Stimulated activated CD4-positive, alpha-beta T cell treated with anti-CD3 and anti-CD28 coated beads, Interleukin-1b, Interleukin-23, amount 100 ng/mL, for 4 hours (primary cell): Measurements from ENCODE around the gene GUCA1C.
A peak's percentile ranks its signal among the peaks of the same experiment; 100 is the strongest.

Source experiments
- DNase-seq, 2 donors: peaks; one replicate each; pipeline ENCODE4 v3.0.0-alpha.2; 2020; ENCODE audit warnings: low read depth in 2 of 2

The GUCA1C gene, protein sequence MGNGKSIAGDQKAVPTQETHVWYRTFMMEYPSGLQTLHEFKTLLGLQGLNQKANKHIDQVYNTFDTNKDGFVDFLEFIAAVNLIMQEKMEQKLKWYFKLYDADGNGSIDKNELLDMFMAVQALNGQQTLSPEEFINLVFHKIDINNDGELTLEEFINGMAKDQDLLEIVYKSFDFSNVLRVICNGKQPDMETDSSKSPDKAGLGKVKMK

DNA sequence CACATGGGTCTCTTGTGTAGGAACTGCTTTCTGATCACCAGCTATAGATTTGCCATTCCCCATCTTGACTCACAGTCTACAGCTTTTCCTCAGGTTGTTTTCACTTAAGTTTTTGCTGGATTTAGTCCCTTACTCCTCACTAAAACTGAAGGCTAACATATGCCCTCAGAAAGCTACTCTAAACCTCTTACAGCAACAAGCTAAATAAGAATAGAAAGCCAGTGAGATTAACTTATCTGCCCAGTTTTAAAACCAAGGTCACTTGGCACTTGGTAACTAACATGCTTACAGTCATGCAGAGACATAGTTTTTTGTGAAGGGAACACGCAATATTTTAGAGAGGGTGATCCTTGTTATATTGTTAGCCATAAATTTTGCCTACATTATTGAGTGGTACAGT is at the start of gene GUCA1C:
Gene GUCA1C, minus strand, starts transcription at position 180 of the 400 bp plus-strand sequence. Its CDS starts 117 bp downstream, at position 63.
- no peak for DNase-seq

DNA sequence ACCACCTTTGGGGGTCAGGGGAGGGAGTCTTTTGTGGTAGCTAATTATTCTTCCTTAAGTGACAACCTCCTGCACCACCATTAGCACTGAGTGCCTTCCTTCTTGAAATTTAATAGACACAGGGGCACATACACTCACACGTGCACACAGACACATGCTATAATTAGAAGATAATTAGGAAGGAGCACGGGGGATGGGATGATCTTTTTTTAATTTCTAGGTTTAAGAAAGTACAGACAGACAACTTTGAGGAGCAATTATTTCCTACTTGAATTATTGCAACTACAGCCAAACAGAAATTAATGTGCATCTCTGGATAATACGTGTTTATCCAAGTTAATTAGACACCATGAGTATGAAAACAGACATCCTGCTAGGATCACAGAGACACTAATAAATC is 44.8 kb upstream of the GUCA1C start:
- no peak for DNase-seq

DNA sequence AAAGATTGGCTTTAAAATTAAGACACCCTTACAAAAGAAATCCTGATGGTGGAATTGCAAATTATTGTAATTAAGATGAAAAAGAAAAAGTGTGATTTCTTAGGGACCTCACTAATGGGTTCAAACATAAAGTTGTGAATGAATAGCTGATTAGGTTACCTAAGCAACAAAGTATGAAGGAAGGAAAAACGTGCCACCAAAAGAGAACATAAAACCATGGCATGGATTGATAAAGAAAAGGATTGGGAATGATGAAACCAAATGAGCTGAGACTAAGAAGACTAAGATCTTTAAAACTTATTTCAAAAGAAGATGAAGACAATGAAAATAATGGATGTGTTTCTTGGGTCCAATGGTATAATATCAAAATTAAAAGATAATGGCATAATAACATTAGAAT is 32.2 kb upstream of the GUCA1C start:
- no peak for DNase-seq

DNA sequence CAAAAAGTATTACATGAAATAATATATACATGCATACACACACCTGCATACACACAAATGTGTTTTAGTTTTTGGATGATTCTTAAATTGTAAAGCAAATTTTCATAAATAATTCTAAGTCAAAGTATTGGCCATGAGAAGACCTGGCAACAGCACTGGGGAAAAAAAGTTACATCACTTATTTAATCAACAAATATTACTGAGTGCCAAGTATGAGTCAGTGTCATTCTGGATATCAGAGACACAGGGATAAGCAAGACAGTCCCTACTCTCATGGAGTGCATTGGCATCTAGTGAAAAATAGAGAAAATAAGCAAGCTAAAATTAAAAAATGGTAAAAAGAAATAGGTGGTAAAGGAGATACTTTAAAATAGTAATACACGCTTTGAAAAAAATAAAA is 29.4 kb upstream of the GUCA1C start:
- no peak for DNase-seq

DNA sequence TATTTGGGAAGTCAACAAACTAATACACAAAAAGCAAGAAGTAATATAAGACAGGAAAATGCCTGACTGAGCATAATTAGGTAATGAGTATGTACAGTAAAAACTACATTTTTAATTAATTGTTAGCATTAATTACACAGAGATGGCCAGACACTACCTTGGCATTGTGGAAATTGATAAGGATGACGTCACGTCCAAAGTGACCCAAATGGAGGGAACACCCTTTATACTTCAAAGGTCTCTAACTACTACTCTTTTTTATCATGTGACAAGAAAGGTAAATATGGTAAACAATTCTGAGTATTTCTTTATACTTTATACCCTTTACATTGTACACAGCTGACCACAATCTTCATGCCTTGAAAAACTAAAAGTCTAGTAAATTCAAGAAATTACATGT is 22.4 kb upstream of the GUCA1C start:
- DNase-seq = no peak

DNA sequence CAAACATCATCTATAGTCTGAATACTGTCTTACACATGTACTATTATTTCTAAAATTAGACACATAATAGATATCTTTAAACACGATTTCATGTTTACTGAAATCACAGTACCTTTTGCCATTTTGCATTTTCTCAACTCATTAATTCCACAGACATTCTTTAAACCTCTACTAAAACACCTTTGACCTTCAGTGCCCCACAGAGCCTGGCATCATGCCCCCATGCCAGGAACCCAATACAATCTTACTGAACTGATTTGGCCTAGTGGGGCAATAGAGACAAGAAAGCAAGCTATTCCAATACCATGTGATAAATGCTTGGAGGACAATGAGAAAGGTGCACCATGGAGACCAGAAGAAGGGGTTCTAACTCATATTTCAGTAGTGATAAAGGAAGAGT is 19.3 kb upstream of the GUCA1C start:
- DNase-seq = no peak

DNA sequence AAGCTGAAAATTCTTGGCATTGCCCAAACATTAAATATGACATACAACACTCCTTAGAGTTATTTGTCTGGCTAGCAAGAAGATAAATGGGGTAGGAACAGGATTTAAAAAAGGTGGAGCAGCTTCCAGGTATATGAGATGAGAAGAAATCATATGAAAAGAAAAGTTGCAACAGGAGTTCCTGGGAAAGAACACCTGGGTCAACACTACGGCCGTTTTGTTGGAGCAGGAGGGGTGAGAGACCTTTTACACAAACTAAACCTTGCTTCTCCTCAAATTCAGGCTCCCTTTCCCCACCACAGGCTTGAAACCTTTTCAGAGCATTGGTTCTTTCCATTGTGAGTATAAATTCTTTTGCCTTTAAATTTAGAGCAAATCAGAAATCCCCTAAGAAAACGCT is 18.8 kb upstream of the GUCA1C start:
- no peak for DNase-seq

DNA sequence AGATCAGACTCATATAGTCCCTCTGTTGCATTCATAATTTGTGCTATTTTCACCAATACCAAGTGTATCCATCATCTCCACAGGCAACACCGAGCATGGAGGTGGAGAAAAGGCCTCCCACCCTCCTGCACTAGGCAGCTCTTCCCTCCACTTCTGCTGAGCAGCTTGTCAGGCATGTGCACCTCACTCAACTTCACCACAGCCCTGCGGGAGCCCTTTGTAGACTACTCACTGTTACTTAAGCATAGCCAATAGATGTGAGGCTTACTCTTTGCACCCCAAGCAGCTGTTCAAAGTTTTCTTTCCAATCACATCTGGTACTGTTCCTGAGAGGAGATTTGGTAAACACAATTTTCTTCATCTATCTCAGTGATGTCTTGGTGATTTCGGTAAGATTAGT is 16.9 kb upstream of the GUCA1C start:
- DNase-seq = no peak

DNA sequence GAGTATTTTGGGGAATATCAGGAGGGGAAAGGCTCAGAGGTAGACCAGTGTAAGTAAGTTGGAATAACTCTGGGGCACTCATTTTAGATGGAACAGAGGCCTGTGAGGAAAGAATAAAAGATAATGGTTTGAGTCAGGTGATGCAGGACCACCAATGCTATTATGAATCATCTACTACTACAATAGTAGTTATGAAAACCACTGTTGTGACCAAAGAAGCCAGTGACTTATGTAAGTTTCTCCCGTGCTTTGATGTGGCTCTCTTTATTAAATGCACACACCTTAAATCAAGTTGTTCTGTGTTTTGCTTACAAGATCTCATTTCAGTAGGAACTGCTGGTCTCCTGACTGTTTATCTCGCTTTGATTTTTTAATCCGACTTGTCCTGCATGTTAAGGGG is 13.1 kb upstream of the GUCA1C start:
- DNase-seq = no peak

DNA sequence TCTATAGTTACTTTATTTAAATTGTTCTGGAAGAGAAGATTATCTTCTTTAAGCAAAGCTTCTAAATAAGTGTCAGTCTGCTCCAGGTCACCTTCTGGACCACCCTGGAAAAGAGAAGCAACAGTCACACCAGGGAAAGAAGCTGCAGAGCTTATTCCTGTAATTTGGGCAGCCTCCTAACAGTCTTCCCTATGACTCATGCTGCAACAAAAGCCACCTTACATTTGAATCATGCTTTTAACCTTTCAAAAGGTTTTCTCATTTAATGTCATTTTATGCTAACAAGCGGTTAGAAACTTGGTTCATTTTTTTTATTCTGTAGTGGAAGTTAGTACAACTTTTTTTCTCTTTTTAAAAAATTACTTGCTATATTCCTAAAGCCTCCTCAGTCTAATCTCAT is 5.3 kb upstream of the GUCA1C start:
- DNase-seq = no peak

DNA sequence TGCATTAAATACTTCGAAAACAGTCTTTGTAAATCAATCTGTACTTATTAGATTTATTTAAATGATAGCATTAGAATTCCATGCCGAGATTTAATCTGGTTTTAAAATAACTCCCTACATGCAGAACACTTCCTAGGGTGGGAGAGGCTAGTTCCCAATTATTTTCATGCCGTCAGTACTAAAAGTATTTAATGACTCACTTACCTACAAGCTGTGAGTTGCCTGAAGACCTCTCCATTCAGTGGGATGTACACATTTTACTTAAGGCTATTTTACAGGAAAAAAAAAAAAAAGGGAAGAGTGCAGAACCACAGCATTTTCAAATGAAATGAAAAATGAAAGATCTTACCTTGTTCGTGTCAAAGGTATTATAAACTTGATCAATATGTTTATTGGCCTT is 469 bp downstream of the GUCA1C start:
- DNase-seq = no peak

DNA sequence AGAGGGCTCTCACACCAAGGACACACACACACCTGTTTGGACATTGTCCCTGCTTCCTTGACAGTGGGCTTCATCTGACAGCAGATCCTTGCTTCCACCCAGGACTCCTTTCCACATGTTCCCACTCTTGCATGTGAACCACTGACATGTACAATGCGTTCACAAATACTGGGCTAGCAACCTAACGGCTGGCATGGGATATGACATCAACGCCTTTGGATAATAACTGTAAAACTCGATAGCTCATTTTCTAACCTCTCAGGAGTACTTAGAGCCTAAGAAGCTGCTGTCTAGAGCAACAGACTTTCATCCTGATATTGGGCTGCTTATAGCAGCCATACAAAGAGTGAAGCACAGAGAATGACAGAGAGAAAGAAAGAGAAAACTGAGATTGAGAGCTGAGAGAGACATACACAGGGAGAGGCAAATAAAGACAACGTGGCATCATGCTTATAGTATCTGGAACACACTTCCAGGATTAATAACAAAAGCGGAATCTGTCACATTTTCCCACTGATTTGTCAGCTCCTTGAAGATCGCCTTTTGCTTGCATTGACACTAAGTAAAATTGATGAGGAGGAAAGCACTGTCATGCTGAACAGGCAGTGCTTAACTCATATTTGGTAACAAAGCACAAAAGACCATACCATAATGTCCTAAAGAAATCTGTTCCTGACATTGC is 1.7 kb downstream of the GUCA1C start:
- no peak for DNase-seq

DNA sequence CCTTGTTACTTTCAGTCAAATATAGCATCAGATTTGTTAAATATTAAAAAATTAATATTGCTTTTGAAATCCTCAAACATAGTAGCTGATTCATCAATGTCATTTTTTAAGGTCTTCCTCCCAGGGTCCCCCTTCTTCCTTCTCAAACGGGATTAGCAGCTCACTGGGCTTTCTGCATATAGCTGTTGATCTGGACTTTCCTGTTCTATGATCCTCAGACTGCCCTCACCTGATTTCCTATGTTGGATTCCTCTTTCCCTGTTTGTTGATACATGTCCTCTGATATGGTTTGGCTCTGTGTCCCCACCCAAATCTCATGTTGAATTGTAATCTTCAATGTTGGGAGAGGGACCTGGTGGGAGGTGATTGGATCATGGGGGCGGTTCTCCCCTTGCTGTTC is 5.8 kb downstream of the GUCA1C start:
- DNase-seq = no peak

DNA sequence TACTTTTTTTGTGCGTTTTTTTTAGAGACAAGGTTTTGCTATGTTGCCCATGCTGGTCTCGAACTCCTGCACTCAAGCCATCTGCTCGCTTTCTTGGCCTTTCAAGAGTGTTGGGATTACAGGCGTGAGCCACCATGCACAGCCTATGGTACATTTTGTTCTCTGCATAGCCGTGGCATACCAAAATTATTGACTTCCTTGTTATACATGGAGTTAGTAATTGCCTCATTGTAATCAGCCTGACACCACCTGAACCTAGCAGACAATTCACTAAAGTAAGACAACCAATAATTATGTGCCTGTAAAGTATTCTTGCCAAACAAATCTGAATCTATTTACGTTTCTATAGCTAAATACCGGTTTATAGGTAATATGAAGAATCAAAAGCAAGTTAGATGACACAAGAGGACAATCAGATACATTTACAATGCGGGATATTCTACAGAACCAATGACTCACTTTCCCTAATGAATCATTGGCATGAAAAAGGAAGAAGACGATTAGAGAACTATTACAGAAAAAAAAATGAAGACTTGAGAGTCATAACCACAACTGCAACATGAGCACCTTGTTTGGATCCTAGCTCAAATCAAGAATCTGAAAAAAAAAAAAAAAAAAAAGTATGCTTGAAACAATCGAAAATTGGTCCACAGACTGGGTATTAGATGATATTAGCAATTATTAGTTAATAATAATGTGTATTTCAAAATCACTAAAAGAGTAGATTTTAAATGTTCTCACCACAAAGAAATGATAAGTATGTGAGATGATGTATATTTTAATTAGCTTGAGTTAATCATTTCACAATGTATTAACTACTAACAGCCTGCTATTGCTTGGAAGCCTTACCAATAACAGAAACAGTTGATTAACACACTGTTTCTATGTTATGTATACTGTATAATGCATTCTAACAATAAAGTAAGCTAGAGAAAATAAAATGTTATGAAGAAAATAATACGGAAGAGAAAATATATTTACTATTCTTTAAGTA is 7.1 kb downstream of the GUCA1C start:
- no peak for DNase-seq

DNA sequence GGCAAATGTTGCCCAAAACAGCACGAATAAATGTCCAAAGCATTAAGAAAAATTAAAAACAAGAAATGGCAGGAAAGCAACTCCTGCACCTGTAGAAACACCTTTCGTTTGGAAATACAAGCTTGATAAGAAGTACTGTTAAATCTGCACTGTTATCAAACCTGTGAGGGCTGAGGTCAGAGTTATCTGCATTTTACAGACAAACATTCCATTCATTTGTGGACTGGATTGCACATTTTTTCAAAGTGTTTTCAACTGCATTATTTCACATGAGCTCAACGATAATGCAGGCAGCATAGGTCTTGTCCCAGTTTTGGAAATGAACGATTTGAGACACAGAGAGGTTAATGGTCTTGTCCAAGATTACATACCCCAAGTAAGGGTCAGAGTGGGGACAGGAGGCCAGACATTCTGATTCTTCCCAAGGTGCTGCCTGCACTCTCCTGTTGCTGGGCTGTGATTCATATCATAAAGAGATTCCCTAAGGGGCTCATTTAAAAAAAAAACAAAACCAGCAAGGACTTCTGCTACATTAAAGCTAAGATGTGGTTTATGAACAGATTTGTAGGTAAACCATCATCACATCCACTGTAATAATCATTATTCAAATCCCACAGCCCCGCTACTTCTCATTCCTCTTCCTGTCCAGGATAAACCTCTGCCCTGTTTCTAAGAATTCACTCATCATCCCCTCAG is 13.0 kb downstream of the GUCA1C start:
- no peak for DNase-seq

DNA sequence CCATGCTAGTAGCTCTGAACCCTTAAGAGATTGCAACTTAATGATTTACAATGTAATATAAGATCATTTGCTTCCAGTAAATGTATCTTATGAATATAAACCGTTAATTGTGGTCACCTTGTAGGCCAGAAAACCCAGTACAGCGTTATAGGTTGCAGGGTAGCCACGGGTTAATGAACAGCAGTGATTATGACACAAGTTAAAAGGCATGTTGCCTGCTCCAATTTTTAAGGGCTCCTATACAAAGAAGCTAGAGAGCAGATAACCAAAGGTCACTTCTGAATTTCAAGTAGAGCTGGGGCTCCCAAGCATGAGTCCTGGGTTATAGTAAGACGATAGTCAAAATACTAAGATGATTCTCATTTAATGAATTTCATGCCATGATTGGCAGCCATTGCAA is 13.5 kb downstream of the GUCA1C start:
- DNase-seq = no peak

DNA sequence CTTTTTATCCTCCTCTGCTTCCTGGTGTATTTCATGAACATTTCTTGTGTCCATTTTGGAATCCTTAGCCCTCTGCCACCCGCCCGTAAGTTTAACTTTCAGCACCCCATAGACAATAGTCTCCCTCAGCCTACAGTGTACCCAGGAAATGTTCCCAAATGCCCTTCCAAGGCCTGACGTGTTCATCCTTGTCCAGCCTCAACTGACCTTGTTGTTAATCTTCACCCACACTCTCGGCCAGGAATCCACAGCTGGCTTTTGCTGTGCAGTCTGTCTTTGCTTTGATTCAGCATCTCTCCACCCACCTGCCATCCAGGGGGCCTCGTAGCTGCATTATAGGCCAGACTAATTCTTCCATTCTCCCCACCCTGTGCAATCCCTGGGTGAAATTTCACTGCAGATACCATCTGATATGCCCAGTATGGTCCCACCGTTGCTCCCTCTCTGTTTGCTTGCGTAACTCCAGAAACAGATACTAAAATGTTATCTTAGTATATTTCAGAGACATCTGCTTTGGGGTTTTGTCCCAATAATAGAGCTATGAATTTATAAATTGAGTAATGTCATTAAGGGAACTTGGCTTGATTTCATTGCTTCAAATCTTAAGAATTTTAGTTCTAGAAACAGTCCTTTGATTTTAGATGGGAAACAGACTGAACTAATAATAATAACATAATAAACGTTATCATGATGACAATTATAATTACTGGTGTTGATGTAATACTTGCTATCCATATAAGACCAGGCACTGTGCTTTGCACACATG is 16.6 kb downstream of the GUCA1C start:
- no peak for DNase-seq

DNA sequence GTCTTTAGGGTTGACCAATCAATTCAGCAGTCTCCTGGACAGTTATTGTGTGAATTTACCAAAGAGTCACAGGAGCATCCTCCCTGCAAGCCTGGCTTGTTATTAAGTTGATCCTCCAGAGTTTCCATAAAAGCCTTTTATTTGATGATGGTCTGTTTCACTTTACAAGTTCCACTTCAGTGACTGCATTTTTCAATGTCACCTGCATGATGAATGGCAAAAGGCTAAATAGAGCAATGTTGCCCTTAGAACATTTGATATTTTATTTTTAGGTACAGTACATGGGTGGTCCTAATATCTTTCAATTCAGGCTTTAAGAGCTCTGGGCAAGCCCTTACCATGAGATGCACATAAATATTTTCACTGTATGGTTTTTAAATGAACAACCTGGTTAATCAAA is 22.6 kb downstream of the GUCA1C start:
- no peak for DNase-seq

DNA sequence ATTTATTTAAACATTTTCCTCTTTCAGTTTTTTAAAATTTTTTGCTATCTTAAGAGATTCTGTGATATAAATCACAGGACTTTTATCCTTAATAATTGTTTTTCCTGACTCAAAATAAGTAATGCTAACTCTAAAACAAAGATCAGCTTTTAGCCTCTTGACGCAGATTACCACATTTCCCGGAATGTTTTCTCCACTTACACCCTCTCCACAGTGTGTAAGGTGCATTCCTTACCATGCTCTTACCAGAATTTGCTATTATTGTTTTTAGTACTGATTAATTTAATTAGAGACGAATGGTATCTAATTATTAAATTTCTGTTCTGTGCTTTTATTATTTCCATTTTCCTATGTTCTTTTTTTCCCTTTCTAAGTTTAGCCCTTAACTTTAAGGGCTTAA is 34.8 kb downstream of the GUCA1C start:
- no peak for DNase-seq

DNA sequence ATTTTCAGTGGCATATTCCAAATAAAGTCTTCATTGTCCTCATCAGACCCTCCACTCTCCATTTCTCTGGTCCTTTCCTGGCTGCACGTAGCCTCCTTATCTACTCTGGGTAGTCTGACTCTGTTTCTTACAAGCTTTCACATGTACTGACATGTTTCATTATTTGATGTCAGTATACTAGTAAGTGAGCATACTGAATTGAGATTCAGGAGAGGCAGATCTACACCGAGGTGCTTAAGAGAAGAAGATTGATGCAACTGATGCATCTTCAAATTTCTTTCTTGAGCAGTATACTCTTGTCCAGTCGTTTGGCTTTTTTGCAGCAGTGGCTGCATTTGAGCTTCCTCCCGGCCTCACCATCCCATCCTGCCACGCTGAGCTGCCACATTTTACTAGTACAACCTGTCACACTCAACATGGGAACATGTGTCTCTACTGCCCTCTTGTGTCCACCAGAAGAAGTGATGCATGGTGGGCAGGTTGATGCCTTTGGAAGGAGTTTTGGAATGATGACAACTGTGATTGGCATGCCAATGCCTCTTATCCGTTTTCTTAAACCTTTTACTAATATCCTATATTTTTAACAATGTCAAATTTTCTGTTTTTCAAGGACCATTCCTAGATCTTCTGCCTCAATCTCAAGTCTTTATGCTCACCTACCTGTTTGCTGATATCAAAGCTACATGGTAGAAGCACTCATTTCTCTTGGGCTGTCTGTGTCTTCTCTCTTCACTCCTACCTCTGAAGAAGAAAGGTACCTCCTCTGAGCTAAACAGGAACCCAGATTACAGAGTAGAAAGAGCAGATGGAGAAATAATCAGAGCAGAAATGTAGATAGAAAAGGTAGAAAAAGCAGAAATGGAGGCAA is 38.7 kb downstream of the GUCA1C start:
- peak; percentile 13 to 54 for DNase-seq
